22Rv1 (cell line): Measurements from ENCODE around the gene SEPTIN3.
A peak's percentile ranks its signal among the peaks of the same experiment; 100 is the strongest.

Experiments
- H3K27ac ChIP-seq: fragments of 450-650 bp; 2 replicates; pipeline ENCODE4 v1.5.1; 2017
- CTCF ChIP-seq: fragments of 450-650 bp; IDR thresholded peaks from 2 replicates; pipeline ENCODE4 v1.5.1; 2017; ENCODE audit warnings: mild to moderate bottlenecking
- ZFX ChIP-seq: fragments of 450-650 bp; IDR thresholded peaks from 2 replicates; pipeline ENCODE4 v1.6.1; 2017; ENCODE audit warnings: antibody characterized with exemption, borderline replicate concordance

SEPTIN3 gene, protein sequence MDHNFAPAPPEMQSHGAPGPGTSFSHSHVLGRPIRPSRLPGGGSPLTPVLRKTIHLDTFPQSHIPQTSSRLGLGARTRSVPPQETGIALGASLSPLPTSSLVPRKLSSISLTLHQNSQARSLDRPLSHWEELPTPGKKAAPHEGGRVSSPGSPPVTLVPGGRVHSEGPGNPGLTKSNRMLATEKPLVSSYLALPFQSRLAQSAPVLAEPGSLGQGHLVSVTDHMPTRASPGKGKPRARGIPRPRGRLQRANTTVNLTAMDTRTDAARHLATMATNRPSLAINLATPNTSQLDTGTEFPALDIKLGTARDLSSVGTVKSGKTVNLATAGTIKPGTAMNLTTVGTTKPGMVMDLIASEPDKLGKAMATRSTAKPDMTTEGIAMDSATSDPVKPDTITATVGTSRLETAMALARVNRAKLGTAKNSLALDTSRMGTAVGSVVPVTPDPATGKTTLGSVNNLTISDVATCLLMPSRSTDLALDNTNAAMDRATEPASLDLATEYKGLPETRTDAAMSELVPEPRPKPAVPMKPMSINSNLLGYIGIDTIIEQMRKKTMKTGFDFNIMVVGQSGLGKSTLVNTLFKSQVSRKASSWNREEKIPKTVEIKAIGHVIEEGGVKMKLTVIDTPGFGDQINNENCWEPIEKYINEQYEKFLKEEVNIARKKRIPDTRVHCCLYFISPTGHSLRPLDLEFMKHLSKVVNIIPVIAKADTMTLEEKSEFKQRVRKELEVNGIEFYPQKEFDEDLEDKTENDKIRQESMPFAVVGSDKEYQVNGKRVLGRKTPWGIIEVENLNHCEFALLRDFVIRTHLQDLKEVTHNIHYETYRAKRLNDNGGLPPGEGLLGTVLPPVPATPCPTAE

DNA sequence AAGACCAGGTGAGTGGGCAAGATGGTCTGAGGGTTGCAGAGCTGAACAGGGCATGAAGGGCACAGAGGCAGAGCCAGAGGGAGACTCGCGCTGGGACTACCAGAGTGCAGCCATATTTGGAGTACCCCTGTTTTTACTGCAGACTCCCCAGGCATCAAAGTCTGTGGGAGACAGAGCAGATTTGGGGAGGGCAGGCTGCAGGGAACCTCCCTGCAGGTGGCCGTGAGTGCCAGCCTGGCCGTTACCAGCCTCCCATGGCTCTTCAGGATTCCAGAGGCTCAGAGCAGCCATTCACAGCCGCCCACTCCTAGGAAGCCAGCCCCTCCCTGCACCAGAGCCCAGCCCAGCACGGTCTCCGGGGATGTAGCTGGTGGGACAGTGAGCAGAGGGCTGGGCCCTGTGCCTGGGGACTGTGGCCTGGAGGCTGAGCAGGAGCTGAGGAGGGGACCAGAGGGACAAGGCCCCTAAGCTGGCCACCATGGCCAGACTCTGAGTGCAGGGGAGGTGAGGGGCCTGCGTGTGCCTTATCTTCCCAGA lies at the start of gene SEPTIN3:
Gene SEPTIN3 (plus strand): TSS at position 334 of the 537 bp plus-strand sequence. CDS start 2,050 bp downstream, outside the sequence.
- TF ChIP-seq ZFX: no peak
- H3K27ac ChIP-seq: no peak within 1 kb of the TSS

DNA sequence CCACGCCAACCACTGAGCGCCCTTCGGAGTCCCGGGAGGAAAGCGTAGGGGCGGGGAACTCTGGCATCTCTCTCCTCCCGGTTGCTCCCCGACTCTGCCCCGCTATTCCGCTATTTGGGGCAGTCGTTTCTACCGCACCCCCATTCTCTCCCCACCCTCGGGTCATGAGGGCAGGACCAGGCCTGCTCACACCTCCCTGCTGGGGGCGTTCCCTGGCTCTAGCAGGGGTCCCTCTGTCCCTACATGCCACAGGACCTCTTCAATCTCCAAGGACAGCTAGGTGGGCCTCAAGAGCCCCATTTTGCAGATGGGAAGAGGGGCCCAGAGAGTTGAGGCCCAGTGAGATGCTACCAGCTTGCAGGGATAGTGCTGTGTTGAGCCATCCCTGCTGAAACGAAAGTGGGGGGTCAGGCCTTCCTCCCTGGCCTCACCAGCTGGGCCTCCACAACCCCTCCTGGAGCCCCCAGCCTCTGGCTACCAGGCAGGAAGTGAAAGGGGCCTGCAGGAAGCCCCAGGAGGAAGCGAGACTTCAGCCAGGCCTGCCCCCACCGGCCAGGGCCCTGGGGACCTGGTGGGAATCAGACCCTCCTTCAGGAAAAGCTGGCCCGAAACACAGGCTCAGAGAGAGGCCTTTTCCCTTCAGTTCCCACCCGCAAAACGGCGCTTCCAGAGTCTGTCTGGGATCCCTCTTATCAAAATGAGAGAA lies 48.8 kb upstream of the SEPTIN3 start:
- no peak overlapping the region; the same call in 1 of the 2 replicates for H3K27ac ChIP-seq

DNA sequence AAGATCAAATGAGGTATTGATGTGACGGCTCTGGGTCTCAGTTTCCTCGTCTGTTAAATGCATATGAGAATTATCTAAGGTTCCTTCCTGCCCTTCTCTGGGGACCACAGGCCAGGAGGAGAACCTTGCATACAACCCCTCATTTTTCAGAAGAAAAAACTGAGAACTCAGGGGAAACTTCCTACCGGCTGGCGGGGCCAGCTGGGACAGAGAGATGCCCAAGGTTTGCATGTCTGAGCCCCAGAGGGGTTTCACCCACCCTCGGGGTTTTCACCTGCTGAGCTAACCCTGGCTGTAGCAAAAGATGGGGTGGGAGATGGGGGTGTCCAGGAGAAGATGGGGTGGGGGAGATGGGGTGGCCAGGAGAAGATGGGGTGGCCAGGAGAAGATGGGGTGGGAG lies 46.9 kb upstream of the SEPTIN3 start:
- TF ChIP-seq CTCF: no peak
- TF ChIP-seq ZFX: no peak
- no peak overlapping the region for H3K27ac ChIP-seq

More for the DNA sequence above, 48.8 kb upstream of the SEPTIN3 start:
- TF ChIP-seq ZFX (no peak), CTCF (no peak)

DNA sequence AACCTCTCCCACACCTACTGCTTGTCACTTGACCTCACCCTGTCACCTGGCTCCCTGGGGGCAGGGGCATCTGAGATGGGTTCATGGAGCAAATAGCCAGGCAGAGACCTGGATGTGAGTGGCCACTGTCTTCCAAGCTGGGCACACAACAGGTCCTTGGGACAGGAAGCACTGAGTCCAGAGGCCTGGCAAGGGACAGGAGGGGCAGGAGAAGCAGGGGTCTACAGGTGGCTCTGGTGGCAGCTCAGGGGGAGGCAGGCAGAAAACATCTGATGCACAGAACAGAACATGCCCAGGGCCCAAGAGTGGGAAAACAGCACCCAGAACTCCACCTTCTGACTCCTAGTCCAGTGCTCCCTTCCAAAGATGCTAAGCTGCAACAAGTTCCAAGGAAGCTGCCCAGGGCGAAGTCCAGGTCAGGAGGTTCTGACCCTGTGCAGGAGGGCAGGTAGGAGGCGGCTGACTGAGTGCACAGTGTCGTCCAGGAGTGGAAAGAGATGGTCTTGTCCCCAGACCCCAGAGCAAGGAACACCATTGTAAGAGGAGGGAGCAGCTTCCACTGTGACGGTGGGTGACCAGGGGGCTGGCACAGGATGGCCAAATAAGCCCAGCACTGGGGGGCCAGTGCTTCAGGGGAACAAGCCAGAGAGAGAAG lies 46.2 kb upstream of the SEPTIN3 start:
- TF ChIP-seq ZFX (no peak), CTCF (no peak)
- no peak overlapping the region for H3K27ac ChIP-seq

GRCh38 chr22:41923595-41924276 lies 45.5 kb upstream of the SEPTIN3 start:
- TF ChIP-seq ZFX (no peak), CTCF (no peak)

DNA sequence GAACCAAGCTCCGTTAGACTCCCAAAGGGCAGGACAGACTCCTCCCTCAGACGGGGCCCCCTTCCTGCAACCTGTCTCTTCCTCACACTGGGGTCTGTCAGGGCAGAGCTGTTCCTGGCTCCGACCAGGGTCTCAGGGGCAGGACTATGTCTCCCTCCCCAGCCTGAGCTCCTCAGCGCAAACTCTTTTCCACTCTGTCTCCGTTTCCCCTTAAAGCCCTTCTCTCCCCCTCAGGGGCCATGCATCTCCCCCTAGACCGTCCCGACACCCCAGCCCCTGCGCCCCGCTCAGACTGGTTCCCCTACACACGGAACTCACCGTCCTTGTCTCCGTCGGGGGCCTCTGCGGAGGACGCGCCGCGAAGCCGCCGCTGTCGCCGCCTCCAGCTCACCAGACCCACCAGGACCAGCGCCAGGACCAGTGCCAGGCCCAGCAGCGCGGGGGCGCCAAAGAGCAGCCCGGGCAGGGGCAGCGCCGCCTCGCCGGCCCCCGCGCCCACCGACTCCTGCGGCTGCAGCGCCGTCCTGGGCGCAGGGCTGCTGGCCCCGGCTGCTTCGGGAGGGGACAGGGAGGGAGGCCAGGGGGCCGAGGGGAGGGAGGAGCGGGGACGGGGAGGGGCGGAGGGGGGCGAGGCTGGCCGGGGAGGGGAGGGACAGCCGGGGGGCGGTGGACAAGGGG lies 43.3 kb upstream of the SEPTIN3 start:
- H3K27ac ChIP-seq: no peak overlapping the region
- TF ChIP-seq ZFX (no peak), CTCF (peak; percentile 98)

More at GRCh38 chr22:41923595-41924276, 45.5 kb upstream of the SEPTIN3 start:
- no peak overlapping the region for H3K27ac ChIP-seq
